DMS79 treated with DMSO at 0.1 percent for 48 hours (cell line): Measurements from ENCODE around the gene CCNL2.
"Not testable (repeated sequence)": the region's sequence is repeated elsewhere in the genome, so short reads cannot be mapped to it uniquely, and the experiment has no call there.

Experiments used
- DNase-seq: peaks from one replicate; lab custom pipeline; 2025; lab: John Stamatoyannopoulos, UW

CCNL2 gene

DNA sequence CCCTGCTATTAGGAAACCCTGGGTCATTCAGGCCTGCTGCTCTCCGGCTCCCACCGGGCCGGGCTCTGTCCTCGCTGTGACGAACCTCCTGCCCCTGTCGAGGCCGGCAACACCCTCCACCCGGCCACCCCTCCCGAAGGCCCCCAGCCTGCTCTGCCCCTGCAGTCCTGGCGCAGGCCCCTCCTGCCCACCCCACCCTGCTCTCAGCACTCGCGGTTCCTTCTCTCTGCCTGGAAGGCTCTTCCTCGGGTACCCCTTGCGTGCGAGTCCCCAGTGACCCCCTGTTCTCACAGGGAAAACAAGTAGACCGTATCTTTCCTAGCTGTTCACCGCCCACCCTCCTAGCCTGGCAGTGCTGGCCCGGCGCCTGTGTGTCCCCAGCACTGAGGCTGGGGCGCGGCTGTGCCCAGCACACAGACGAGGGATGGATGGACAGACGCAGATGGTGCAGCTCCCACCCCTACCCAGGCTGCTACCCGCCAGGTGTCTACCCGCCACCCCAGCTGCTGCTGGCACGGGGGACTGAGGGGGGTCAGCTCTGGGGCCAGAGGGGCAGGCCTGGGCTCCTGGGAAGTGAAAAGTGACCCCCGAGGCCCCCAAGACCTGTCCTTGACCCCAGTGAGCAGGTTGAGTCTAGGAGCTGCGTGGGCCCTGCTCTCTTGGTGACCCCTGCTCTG, 33.3 kb upstream of the CCNL2 start:
- DNase-seq, result no peak

DNA sequence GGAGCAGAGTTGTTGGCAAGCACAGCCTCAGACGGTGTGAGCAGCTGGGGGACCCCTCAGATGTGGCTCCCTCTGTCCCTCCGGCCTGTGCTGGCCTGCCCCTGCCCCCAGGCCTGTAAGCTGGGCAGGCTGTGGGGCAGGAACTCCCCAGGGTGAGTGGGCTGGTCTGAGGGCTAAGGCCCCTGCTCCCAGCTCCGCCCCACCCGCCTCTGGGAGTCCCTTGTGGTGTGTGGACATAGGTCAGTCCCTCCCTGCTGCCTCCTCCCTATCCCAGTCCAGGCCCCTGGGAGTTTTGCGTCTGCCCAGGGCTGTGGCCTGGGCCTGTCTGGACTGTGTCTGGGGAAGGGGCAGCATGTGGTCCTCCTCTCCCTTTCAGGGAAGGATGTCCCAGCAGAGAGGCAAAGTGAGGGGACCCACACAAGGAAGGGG, 32.7 kb upstream of the CCNL2 start:
- DNase-seq, result no peak

DNA sequence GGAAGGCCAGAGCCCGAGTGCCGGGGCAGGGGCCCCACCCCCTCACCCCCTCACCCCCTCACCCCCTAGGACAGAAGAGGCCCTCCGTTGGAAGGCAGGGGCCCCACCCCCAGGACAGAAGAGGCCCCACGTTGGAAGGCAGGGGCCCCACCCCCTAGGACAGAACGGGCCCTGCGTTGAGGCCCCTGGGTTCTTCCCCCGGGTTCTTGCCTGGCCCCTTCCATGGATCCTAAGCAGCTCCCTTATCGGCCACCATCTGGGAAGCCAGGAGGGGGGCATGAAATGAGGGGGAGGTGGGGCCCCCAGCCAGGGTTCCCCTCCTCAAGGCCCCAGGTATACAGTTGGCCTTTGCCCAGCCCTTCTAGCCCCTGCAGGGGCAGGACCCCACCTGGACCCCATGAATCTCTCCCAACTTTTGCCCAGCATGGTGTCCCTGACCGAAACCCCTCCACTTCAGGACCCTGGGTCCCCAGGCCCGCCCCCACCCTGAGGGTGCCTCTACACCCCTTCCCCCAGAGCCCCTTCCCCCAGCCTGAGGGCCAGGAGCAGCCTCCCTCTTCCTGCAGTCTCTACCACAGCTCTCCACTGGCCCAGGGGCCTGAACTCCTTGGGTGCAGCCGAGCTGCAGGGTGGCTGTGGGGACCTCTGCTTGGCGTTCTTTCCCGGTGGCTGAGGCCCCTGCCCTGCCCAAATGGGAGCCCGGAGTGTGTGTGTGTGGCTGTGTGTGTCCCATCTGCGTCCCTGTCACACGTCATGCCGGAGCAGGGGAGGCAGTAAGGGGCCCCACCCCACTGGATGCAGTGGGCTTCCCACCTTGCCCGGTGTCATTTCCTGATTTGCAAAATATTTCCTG, 32.1 kb upstream of the CCNL2 start:
- no peak for DNase-seq

- DNase-seq, result peak; percentile 71
These were observed 31.2 kb upstream of the CCNL2 start for GRCh38 chr1:1430114-1430982.

DNA sequence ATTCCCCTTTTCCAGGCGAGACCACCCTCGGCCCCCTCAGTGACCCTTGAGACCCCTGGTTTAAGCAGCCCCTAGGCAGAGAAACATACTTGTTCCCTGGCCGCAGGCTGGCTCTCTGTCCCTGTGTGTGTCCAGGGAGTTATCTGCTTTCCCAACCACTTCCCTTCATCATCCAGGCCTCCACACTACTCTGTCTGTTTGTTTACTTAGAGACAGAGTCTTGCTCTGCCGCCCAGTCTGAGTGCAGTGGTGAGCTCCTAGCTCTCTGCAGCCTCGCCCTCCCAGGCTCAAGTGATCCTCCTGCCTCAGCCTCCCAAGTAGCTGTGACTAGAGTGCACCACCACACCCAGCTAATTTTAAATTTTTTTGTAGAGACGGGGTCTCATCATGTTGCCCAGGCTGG, 30.5 kb upstream of the CCNL2 start:
- DNase-seq, result no peak

GRCh38 chr1:1428967-1429366, 29.8 kb upstream of the CCNL2 start:
- DNase-seq, result not testable (repeated sequence)

DNA sequence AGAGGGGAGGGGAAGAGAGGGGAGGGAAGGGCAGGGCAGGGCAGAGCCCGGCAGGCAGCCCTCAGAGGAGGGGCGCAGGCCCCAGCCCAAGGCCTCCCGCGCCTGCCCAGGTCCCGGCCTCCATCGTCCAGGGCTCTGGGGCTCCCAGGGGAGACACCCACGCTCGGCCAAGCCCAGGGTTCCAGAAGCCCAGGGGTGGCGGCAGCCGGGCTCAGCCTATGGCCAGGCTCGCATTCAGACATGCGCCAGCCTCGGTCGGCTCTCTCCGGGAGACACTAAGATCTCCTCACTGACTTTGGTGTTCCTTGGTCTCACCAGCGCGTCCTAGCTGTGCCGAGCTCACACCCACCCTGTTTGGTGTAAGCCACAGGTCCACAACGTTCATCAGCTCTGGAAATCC, 29.0 kb upstream of the CCNL2 start:
- no peak for DNase-seq

- no peak for DNase-seq
These were observed 28.6 kb upstream of the CCNL2 start for GRCh38 chr1:1427820-1428148.

GRCh38 chr1:1427106-1427819, 28.1 kb upstream of the CCNL2 start:
- DNase-seq, result no peak

DNA sequence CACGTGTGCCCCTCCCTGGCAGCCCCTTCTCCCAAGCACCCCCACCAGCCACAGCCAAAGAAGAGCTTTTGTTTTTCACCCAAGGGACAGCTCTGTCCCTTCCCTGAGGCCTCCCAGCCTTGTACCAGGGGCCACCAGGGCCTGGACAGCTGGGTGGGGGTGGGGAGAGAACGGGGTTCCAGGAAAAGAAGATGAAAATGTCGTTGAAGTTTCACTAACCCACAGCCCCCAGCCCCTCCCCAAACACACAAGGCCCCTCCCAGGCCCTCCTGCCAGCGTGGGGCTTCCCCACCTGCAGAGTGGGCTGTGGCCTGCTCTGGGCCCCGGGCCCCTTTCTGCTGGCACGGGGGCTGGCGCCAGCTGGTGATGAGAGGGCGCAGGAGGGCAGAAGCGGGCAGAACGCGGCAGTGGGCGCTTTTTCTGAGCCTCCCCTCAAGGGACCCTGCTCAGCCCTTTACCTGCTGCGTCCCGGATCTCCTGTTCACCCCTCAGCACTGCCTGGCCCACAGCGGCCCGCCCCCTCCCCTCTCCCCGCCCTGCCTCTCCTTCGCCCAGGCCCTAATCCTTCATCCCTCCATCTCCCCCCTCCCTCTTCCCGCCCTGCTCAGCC, 27.5 kb upstream of the CCNL2 start:
- DNase-seq, result no peak

DNA sequence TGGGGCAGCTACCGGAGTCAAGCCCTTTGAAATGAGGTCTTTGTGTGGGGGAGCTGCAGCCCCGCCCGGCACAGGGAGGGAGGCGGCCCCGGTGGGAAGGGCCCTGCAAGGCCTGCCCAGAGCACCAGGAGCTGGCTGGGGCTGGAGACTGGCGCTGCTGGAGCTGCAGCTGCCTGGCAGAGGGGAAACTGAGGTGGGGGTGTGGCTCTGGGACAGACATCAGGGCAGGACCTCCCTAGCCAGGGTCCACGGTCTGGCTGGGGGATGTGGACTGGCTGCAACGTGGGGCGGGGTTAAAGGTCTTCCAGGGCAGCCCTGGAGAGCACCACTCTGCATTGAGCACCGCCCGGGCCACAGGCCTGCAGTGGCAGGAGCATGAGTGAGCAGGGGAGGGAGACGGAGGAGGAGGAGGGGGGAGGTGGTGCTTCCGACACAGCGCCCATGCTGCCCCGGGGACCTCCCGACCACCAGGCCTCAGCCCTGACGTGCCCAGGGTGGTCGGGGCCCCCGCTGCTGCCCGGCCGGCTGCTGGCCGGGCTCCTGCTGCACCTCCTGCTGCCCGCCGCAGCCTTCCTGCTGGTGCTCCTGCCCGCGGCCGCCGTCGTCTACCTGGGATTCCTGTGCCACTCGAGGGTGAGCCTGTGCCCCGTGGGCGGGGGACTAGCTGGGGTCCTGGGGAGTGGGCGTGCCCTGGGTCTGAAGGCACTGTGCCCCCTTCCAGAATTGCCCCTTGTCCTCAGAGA, 26.8 kb upstream of the CCNL2 start:
- DNase-seq, result no peak

GRCh38 chr1:1425426-1425752, 26.3 kb upstream of the CCNL2 start:
- DNase-seq, result no peak

GRCh38 chr1:1424707-1425106, 25.6 kb upstream of the CCNL2 start:
- DNase-seq, result no peak

GRCh38 chr1:1423245-1423597, 24.1 kb upstream of the CCNL2 start:
- no peak for DNase-seq

GRCh38 chr1:1422465-1423244, 23.5 kb upstream of the CCNL2 start:
- no peak for DNase-seq

GRCh38 chr1:1421907-1422464, 22.9 kb upstream of the CCNL2 start:
- no peak for DNase-seq

DNA sequence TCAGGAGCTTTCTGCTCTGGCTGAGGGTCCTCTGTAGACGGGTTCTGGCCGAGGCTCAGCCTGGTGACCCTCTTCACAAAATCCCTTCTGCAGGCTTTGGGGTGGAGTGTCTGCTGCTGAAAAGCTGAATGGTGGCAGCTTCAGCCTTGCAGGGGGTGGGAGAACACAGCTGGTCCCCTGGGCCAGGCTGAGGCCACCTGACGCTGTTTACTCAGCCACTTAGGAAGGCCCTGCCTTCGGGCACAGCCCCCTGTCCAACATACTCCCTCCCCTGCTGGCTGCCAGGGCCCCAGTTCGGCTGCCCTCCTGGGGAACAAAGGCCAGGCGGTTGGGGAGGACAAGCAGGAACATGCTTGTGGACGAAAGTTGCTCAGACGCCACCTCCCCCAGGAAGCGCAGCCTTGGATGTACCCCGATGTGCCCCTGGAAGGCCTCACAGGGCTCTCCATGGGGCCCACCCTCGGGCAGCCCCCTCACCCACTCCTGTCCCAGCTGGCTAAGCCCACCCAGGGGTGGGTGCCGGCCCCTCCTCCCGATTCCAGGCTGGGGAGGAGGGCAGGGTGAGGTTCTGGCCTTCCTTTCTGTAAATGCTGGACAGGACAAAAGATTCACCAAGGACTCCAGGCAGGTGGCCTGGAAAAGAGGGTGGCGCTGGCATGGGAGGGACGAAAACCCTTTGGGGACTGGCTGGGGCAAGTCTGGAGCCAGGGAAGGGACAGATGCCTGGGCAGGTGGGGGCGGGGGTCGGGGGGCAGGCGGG, 22.2 kb upstream of the CCNL2 start, which contains the start of gene ANKRD65:
ANKRD65 (minus strand) TSS at position 130 of the 760 bp plus-strand sequence. CDS start 271 bp downstream, outside the sequence.
- DNase-seq, result peak; percentile 81

GRCh38 chr1:1420654-1421141, 21.6 kb upstream of the CCNL2 start:
- peak; percentile 39 for DNase-seq
